ENCODE measurements around the gene SH2D3C. TPM values are rescaled to one million over a fixed set of nuclear protein-coding genes. Genes with fewer than 3 reads are reported as not detected.

Gene SH2D3C, protein sequence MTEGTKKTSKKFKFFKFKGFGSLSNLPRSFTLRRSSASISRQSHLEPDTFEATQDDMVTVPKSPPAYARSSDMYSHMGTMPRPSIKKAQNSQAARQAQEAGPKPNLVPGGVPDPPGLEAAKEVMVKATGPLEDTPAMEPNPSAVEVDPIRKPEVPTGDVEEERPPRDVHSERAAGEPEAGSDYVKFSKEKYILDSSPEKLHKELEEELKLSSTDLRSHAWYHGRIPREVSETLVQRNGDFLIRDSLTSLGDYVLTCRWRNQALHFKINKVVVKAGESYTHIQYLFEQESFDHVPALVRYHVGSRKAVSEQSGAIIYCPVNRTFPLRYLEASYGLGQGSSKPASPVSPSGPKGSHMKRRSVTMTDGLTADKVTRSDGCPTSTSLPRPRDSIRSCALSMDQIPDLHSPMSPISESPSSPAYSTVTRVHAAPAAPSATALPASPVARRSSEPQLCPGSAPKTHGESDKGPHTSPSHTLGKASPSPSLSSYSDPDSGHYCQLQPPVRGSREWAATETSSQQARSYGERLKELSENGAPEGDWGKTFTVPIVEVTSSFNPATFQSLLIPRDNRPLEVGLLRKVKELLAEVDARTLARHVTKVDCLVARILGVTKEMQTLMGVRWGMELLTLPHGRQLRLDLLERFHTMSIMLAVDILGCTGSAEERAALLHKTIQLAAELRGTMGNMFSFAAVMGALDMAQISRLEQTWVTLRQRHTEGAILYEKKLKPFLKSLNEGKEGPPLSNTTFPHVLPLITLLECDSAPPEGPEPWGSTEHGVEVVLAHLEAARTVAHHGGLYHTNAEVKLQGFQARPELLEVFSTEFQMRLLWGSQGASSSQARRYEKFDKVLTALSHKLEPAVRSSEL
- 0.08 and 0.94 TPM in 2 replicates for total RNA-seq (ENCODE audit: low replicate concordance)

DNA sequence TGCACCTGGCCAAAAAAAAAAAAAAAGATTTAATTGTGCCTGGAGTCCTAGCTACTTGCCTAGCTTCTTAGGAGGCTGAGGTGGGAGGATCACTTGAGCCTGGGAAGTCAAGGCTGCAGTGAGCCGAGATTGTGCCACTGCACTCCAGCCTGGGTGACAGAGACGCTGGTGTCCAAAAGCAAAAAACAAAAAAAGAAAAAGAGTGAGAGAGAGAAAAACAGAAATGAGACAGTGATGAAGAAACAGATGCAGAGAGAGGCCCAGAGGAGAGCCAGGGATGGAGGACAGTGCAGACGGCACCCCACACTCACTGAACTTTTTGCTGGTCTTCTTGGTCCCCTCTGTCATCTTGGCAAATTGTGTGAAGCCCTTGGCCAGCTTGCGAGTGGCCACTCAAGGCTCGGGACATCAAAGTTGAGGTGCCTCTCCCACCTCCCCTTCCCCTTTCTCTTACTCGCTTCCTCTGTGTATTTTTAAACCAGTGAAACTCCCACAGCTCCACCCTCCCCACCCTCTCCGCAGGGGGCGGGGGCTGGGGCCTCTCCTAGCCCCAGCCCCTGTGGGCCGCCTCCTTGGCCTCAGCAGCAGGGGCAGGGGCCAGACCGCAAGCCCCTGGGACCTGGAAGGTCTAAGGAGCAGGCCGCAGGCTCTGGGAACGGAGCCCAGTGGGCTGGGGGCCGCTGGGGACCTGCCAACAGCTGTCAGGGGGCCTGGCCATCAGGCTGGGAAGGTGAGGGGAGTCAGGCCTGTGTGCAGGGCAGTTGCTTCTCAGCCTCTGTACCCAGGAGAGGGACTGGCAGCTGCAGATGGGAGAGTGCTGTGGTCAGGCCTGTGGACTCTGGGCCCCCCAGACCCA is at the start of gene SH2D3C:
Gene SH2D3C (minus strand): TSS at position 387 of the 856 bp plus-strand sequence. CDS start 39 bp downstream, at position 348.

DNA sequence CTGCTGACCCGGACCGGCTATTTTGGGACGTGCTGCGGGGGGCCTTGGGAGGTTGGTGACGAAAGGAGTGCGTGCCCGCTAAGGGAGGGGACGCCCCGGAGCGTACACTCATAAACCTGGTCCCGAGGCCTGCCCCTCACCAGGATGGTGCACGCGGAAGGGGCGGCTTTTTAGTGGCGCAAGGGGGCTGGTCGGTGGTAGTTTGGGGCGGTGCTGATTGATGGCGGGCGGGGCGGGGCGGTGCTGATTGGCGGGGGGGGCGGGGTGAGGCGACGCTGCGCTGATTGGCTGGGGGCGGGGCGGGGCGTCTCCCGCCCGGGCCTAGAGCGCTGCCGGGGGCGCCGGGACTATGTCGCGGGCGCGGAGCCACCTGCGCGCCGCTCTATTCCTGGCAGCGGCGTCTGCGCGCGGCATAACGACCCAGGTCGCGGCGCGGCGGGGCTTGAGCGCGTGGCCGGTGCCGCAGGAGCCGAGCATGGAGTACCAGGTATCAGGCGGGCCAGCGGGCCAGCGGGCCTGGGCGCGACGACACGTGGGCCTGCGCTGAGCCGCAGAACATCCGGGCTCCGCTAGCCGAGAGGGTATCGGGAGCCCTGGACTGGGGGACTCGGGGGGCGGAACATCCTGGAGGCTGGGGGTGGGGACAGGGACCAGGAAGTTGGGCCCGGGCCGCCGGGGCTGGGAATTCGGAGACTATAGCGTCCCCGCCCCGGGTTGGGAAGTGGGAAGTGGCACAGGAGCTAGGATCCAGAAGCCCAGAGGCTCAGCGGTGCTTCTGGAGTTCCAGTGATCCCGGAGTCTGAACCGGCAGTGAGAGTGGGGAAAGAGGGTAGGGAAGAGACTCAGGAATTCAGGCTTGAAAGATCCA is 24.3 kb upstream of the SH2D3C start, which contains the start of gene FPGS:
Gene FPGS (plus strand): TSS at position 307 of the 868 bp plus-strand sequence. CDS start 43 bp downstream, at position 350.

DNA sequence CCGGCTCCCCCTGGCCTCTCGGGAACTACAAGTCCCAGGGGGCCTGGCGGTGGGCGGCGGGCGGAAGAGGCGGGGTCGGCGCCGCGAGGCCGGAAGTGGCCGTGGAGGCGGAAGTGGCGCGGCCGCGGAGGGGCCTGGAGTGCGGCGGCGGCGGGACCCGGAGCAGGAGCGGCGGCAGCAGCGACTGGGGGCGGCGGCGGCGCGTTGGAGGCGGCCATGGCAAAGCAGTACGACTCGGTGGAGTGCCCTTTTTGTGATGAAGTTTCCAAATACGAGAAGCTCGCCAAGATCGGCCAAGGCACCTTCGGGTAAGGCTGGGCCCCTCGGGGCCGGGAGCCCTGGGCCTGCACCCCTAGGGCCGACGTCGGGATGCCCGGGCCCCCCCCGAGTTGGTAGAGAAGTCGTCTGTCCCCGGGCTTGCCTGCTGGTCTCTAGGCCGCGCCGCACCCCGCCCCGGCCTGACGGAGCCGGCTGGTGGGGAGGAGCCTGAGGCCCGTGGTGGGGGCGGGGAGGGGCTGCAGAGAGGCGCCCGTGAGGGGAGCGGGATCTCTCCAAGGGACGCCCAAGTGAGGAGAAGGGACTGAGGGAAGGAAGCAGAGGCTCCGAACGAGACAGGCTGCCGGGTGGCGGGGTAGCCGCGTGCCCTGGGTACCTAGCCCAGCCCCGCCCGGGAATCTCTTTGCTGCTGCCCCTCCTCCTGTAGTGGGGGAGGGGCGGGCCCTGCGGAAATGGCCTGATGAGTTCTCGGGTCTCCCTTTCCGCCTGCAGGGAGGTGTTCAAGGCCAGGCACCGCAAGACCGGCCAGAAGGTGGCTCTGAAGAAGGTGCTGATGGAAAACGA is 7.7 kb upstream of the SH2D3C start, which contains the start of gene CDK9:
Gene CDK9 (plus strand): TSS at position 102 of the 840 bp plus-strand sequence. CDS start 115 bp downstream, at position 217.

DNA sequence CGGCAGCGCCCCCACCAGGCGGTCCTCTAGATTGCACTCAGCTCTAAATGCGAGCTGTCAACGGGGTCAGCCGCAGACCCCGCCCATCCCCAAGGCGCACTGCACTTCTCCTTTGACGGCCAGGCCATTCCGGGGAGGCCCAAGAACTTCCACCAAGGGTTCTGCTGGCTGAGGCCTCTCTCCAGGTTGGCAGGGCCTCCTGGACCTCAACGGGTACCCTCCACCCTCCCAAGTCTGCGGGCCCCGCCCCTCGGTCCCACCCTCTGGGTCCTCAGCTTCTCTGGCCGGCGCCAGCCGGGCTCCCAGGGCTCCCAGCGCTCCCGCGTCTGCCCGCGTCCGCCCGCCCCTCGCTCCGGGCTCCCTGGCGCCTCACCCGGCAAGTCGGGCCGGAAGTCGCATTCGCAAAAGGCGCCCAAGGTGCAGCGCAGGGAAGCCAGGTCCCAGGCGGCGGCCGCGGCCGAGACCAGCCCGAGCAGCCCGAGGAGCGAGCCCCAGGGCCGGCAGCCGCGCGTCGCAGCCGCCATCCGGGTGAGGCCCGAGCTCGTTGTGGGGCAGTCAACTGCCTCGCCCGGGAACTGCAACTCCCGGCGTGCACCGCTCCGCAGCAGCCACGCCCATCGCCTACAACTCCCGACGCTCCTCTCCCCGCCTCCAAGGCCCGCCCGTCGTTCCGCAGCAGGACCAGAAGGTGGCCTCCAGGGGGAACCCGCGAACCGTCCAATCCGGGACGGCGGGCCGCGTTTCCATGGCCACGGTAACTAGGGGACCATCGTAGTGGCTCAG is 43.5 kb downstream of the SH2D3C start, which contains the start of gene TOR2A:
Gene TOR2A (minus strand): TSS at position 548 of the 783 bp plus-strand sequence. CDS start 24 bp downstream, at position 524.

DNA sequence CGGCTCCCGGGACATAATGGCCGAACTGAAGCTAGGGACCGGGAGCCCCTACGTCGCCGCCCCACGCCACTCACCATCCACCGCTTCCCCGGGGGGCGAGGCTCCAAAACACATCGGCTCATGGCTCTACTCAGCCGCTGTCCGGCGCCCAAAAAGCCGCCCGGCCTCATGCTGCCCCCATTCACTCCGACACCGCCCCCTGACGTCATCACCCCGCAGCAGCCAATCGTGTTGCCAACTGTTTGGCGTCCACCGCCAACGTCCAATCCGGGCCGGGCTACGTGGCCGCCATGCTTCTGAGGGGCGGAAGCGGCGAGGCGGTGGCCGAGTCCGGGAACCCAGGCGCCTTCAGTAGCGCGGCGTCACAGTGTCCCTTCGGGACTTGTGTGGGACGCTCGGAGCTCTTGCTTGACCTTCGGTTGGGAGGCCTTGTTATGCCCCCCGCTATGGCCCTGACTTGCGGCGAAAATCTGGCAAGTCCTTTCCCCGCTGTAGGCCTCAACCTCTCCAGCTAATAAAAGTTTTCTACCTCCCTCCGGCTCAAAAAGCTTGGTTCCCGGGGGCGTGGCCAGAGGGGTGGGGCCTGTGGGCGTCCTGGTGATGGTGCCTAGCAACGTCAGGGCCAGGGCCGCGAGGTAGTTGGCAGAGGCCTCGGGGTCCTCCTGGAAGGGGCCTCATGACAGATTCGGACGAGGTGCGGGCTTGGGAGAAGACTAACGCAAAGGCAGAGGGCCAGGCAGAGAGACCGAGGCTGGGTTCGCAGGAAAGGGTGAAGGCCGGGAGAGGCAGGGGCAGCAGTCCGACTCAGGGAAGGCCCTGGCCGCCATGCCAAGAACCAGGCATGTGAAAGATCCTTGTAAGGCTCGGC is 62.8 kb downstream of the SH2D3C start, which contains the start of the genes PTRH1 and TTC16:
Gene PTRH1 (minus strand): TSS at position 194 of the 868 bp plus-strand sequence. CDS start 24 bp downstream, at position 170.
Gene TTC16 (plus strand): TSS at position 610 of the 868 bp plus-strand sequence. CDS start 67 bp downstream, at position 677.

DNA sequence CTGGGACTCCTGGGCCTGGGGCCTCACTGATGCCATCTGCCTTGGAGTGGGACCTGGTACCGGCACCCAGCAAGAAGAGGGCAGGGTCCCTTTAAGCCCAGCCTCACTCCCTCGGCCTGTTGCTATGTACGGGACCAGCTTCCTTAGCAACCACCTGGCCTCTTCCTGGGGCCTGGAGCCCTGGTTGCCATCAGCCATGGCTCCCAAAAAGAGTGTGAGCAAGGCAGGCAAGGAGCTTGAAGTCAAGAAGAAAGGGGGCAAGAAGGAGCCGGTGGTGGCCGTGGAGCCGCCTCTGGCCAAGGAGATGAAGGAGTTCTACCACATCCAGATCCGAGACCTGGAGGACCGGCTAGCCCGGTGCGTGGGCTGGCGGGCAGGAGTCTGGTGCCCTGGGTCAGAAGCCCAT is 71.6 kb downstream of the SH2D3C start, which contains the start of gene CFAP157:
Gene CFAP157 (plus strand): TSS at position 153 of the 406 bp plus-strand sequence. CDS start 44 bp downstream, at position 197.

Other genes with a start within 250 kb of the SH2D3C start
- 10.8 and 22.6 TPM in 2 replicates for gene STXBP1, start 166.4 kb downstream of the SH2D3C start, total RNA-seq (ENCODE audit: low replicate concordance)
- gene CFAP157, start 71.7 kb downstream of the SH2D3C start, total RNA-seq (ENCODE audit: low replicate concordance), result under 0.01 TPM in 1 of 2 replicates, not detected in the other
- 13.7 and 41.3 TPM in 2 replicates for gene PTRH1, start 63.0 kb downstream of the SH2D3C start, total RNA-seq (ENCODE audit: low replicate concordance)
- under 0.01 TPM in 1 of 2 replicates, not detected in the other for gene TTC16, start 62.6 kb downstream of the SH2D3C start, total RNA-seq (ENCODE audit: low replicate concordance)
- 2.0 and 2.8 TPM in 2 replicates for gene TOR2A, start 43.4 kb downstream of the SH2D3C start, total RNA-seq (ENCODE audit: low replicate concordance)
- 41.5 and 66.2 TPM in 2 replicates for gene CDK9, start 7.4 kb upstream of the SH2D3C start, total RNA-seq (ENCODE audit: low replicate concordance)
- 82.5 and 90.2 TPM in 2 replicates for gene FPGS, start 24.2 kb upstream of the SH2D3C start, total RNA-seq (ENCODE audit: low replicate concordance)
- 10.4 and 33.5 TPM in 2 replicates for gene ENG, start 76.0 kb upstream of the SH2D3C start, total RNA-seq (ENCODE audit: low replicate concordance)
- gene AK1, start 99.0 kb upstream of the SH2D3C start, total RNA-seq (ENCODE audit: low replicate concordance), result 53.7 and 86.7 TPM in 2 replicates
- 32.0 and 79.7 TPM in 2 replicates for gene ST6GALNAC6, start 120.9 kb upstream of the SH2D3C start, total RNA-seq (ENCODE audit: low replicate concordance)
- gene ST6GALNAC4, start 138.4 kb upstream of the SH2D3C start, total RNA-seq (ENCODE audit: low replicate concordance), result 22.9 and 44.7 TPM in 2 replicates
- gene PIP5KL1, start 152.1 kb upstream of the SH2D3C start, total RNA-seq (ENCODE audit: low replicate concordance), result 0.45 and 0.94 TPM in 2 replicates
- 7.1 and 8.6 TPM in 2 replicates for gene DPM2, start 159.2 kb upstream of the SH2D3C start, total RNA-seq (ENCODE audit: low replicate concordance)
- 4.7 and 5.9 TPM in 2 replicates for gene EEIG1, start 202.3 kb upstream of the SH2D3C start, total RNA-seq (ENCODE audit: low replicate concordance)